Coronary artery (tissue), 2 donors: Measurements from ENCODE around the gene NBAS.
"Not testable (repeated sequence)": the region's sequence is repeated elsewhere in the genome, so short reads cannot be mapped to it uniquely, and the experiment has no call there.

Experiments
- DNase-seq: peaks from one replicate; pipeline ENCODE4 v3.0.0-alpha.2; 2017; ENCODE audit warnings: low spot score
- H3K27ac ChIP-seq, 2 donors: fragments of 200-600 bp; sonication (generic); one replicate each; pipeline ENCODE4 v1.5.1; 2016 to 2019
- H3K4me3 ChIP-seq: fragments of 200-600 bp; sonication (generic); 2 replicates; pipeline ENCODE4 v1.5.1; 2016; ENCODE audit warnings: mild to moderate bottlenecking, moderate library complexity
- CTCF ChIP-seq: fragments of 200-600 bp; sonication (generic); IDR thresholded peaks from one replicate; pipeline ENCODE4 v1.5.1; 2019; ENCODE audit warnings: antibody characterized with exemption

Gene NBAS

GRCh38 chr2:15547115-15547876 is 13.8 kb downstream of the NBAS start:
- H3K27ac ChIP-seq, result no peak overlapping the region
- no peak for TF ChIP-seq CTCF

GRCh38 chr2:15546297-15547098 is 14.6 kb downstream of the NBAS start:
- no peak overlapping the region for H3K4me3 ChIP-seq
- no peak for TF ChIP-seq CTCF

More at GRCh38 chr2:15547115-15547876, 13.8 kb downstream of the NBAS start:
- no peak overlapping the region for H3K4me3 ChIP-seq
- no peak for DNase-seq

GRCh38 chr2:15544227-15544626 is 16.9 kb downstream of the NBAS start:
- H3K27ac ChIP-seq, result no peak overlapping the region
- no peak overlapping the region for H3K4me3 ChIP-seq
- no peak for TF ChIP-seq CTCF
- no peak for DNase-seq

More at GRCh38 chr2:15546297-15547098, 14.6 kb downstream of the NBAS start:
- H3K27ac ChIP-seq, result no peak overlapping the region
- no peak for DNase-seq

GRCh38 chr2:15543541-15543940 is 17.6 kb downstream of the NBAS start:
- no peak for DNase-seq
- no peak overlapping the region for H3K27ac ChIP-seq
- no peak overlapping the region for H3K4me3 ChIP-seq
- no peak for TF ChIP-seq CTCF

- no peak for TF ChIP-seq CTCF
- DNase-seq, result no peak
- Histone ChIP-seq H3K27ac (no peak overlapping the region), H3K4me3 (no peak overlapping the region)
These were observed 18.1 kb downstream of the NBAS start for GRCh38 chr2:15543053-15543452.

GRCh38 chr2:15542269-15542668 is 18.9 kb downstream of the NBAS start:
- DNase-seq, H3K4me3 ChIP-seq, H3K27ac ChIP-seq: not testable (repeated sequence)

GRCh38 chr2:15540523-15540922 is 20.6 kb downstream of the NBAS start:
- H3K4me3 ChIP-seq, H3K27ac ChIP-seq, DNase-seq: not testable (repeated sequence)

- no peak for TF ChIP-seq CTCF
- no peak for DNase-seq
- H3K4me3 ChIP-seq, result no peak overlapping the region
- H3K27ac ChIP-seq, result no peak overlapping the region
These were observed 21.1 kb downstream of the NBAS start for GRCh38 chr2:15539999-15540398.
